Smooth muscle cell (in vitro differentiated cells): Measurements from ENCODE around the gene NYAP2. TPM values are rescaled to one million over a fixed set of nuclear protein-coding genes. Genes with fewer than 3 reads are reported as not detected.
A peak's percentile ranks its signal among the peaks of the same experiment; 100 is the strongest.

ENCODE experiments used
- DNase-seq: peaks from one replicate; lab custom pipeline; 2025; ENCODE audit not compliant: unreplicated experiment; lab: John Stamatoyannopoulos, UW
- H2AFZ ChIP-seq: fragments of 200-600 bp; sonication (generic); 2 replicates; pipeline ENCODE4 v1.6.0; 2016; ENCODE audit warnings: antibody characterized with exemption, low read depth, mild to moderate bottlenecking
- H3F3A ChIP-seq: fragments of 200-600 bp; sonication (generic); 2 replicates; pipeline ENCODE4 v1.6.0; 2017; ENCODE audit warnings: antibody characterized with exemption, low read depth
- H3K27ac ChIP-seq: fragments of 200-600 bp; sonication (generic); 2 replicates; pipeline ENCODE4 v1.5.1; 2016; ENCODE audit warnings: low read depth, mild to moderate bottlenecking
- H3K27me3 ChIP-seq: fragments of 200-600 bp; sonication (generic); 2 replicates; pipeline ENCODE4 v1.6.1; 2016; ENCODE audit warnings: low read depth, mild to moderate bottlenecking
- H3K36me3 ChIP-seq: fragments of 200-600 bp; sonication (generic); 2 replicates; pipeline ENCODE4 v1.5.1; 2016; ENCODE audit warnings: low read depth
- H3K4me1 ChIP-seq: fragments of 200-600 bp; sonication (generic); 2 replicates; pipeline ENCODE4 v1.5.1; 2016; ENCODE audit warnings: low read depth
- H3K4me2 ChIP-seq: fragments of 200-600 bp; sonication (generic); 2 replicates; pipeline ENCODE4 v1.6.0; 2016; ENCODE audit warnings: mild to moderate bottlenecking
- H3K4me3 ChIP-seq: fragments of 200-600 bp; sonication (generic); 2 replicates; pipeline ENCODE4 v1.5.1; 2016; ENCODE audit warnings: mild to moderate bottlenecking
- H3K79me2 ChIP-seq: fragments of 200-600 bp; sonication (generic); 2 replicates; pipeline ENCODE4 v1.6.0; 2016; ENCODE audit warnings: low read depth, mild to moderate bottlenecking
- H3K9ac ChIP-seq: fragments of 200-600 bp; sonication (generic); 2 replicates; pipeline ENCODE4 v1.6.0; 2016; ENCODE audit warnings: low read depth
- H3K9me3 ChIP-seq: fragments of 200-600 bp; sonication (generic); replicated peaks from 2 replicates; pipeline ENCODE4 v1.5.1; 2016; ENCODE audit warnings: low read depth
- H4K20me1 ChIP-seq: fragments of 200-600 bp; sonication (generic); 2 replicates; pipeline ENCODE4 v1.6.0; 2016; ENCODE audit warnings: low read depth
- whole genome bisulfite sequencing: methylation state at CpG from one replicate; pipeline ENCODE4 v1.1.7; 2016; ENCODE audit warnings: low lambda C conversion rate; 5-methylcytosine and 5-hydroxymethylcytosine counted together
- polyA plus RNA-seq: library from polyadenylated mRNA; unstranded; fragments of >200 nt; fragmentation: Nextera tagmentation; extraction: Ambion mirVana; gene quantifications from 2 replicates; pipeline ENCODE4 v1.2.1, GENCODE V29; 2016
- total RNA-seq: library from RNA; depleted of rRNA; stranded (reverse); fragments of >200 nt; gene quantifications from 2 replicates; pipeline ENCODE4 v1.2.3, GENCODE V29; 2014
- TF ChIP-seq, protein P1 (sequence below): fragments of 200-600 bp; sonication (generic); IDR thresholded peaks from 2 replicates; pipeline ENCODE4 v1.5.1; 2017; ENCODE audit warnings: borderline replicate concordance, mild to moderate bottlenecking, antibody characterized with exemption; ENCODE audit not compliant: insufficient read depth, poor library complexity, severe bottlenecking

The NYAP2 gene
- not detected in 2 replicates for total RNA-seq
- 0.11 TPM in 1 of 2 replicates, not detected in the other for polyA plus RNA-seq

DNA sequence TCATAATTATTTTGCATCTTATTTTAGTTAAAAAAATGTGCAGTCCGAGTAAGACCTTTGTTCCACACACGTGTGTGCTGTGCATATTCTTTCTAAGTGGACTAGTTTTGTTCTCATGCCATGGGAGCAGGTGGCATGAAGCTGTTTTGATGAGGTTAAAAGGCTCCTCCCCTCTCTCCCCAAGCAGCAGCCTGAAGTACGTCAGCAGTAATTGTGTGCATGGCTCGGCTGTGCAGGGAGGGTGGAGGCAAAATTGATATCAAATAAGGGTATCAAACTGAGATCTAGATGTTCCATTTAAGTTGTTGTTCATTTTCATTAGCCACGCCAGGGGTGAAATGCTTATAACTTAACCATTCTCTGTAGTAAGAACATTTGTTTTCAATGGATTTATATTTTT is at the start of gene NYAP2:
NYAP2 (plus strand) TSS at position 207 of the 400 bp plus-strand sequence. CDS start 9,171 bp downstream, outside the sequence.
- H3K4me2 ChIP-seq: no peak within 1 kb of the TSS
- no peak within 1 kb of the TSS for H3K4me3 ChIP-seq
- no peak within 1 kb of the TSS for H3K9ac ChIP-seq
- H3K36me3 ChIP-seq: no peaks in the 10 kb centered on the region
- H2AFZ ChIP-seq: no peak within 1 kb of the TSS
- no peak within 1 kb of the TSS for H3K27ac ChIP-seq
- H3K9me3 ChIP-seq: no peaks in the 10 kb centered on the region
- H3K79me2 ChIP-seq: no peaks in the 10 kb centered on the region
- H4K20me1 ChIP-seq: no peaks in the 10 kb centered on the region
- H3K4me1 ChIP-seq: no peaks in the 10 kb centered on the region
- DNase-seq: no peak
- H3F3A ChIP-seq: no peaks in the 10 kb centered on the region
- 71% methylated on average over 5 of the region's 5 CpGs for WGBS
- TF ChIP-seq, protein P1, sequence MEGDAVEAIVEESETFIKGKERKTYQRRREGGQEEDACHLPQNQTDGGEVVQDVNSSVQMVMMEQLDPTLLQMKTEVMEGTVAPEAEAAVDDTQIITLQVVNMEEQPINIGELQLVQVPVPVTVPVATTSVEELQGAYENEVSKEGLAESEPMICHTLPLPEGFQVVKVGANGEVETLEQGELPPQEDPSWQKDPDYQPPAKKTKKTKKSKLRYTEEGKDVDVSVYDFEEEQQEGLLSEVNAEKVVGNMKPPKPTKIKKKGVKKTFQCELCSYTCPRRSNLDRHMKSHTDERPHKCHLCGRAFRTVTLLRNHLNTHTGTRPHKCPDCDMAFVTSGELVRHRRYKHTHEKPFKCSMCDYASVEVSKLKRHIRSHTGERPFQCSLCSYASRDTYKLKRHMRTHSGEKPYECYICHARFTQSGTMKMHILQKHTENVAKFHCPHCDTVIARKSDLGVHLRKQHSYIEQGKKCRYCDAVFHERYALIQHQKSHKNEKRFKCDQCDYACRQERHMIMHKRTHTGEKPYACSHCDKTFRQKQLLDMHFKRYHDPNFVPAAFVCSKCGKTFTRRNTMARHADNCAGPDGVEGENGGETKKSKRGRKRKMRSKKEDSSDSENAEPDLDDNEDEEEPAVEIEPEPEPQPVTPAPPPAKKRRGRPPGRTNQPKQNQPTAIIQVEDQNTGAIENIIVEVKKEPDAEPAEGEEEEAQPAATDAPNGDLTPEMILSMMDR: no peak
- H3K27me3 ChIP-seq: peaks cover 5% of the 10 kb centered on the region

DNA sequence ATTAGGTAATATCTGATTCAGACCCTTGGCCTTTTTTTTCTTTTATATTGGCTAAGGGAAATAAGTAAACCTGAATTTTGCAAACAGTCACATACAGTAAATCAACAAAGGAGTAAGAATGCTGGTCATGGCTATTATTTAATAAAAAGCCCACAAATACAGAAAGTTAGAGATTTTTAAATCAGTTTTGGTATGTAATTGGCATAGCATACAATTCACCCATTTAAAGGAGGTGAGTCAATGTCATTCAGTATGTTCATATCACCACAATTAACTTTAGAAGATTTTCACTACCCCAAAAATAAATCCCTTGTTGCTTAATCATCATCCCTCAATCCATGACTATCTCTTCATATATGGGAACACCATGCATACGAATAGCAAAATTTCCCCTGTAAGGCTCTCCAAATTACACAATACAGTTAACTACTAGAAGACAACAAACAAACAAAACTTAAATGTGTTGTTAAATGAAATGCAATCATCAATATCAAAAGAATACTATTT is 45.9 kb upstream of the NYAP2 start:
- 29% methylated on average over 1 of the region's 1 CpG for WGBS
- H3K4me3 ChIP-seq: no peak overlapping the region
- peak overlapping the region; percentile 82 for H3K27ac ChIP-seq
- H3K36me3 ChIP-seq: no peaks in the 10 kb centered on the region
- H4K20me1 ChIP-seq: no peaks in the 10 kb centered on the region
- H3K4me1 ChIP-seq: peaks cover 6% of the 10 kb centered on the region
- no peak overlapping the region for H2AFZ ChIP-seq
- no peak overlapping the region for H3K9ac ChIP-seq
- H3F3A ChIP-seq: peaks cover 10% of the 10 kb centered on the region
- H3K79me2 ChIP-seq: no peaks in the 10 kb centered on the region
- no peaks in the 10 kb centered on the region for H3K27me3 ChIP-seq
- peak overlapping the region; percentile 71 for H3K4me2 ChIP-seq
- TF ChIP-seq, protein P1: no peak
- DNase-seq: no peak
- no peaks in the 10 kb centered on the region for H3K9me3 ChIP-seq

DNA sequence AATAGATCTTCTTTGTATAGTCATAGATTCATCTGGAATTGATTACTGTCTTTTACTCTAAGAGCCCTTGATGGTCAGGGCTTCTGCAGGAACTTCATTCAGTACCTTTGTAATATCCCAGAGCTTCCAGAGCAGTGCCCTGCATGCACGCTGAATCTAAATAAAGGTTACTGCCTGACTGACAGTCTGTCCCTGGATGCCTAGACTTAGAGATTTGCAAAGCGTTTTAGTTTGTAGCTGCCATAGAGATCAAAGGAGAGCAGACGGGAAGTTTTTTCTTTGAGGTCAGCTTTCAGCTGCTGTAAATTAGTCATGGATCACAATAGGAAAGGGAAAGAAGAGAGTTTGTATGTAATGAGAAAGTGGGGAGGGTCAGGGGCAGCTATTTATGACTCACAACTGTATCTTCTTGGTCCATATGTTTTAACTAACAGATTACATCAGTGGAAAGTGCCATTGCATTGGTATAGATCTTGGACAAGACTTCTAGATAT is 45.2 kb upstream of the NYAP2 start:
- H3K9ac ChIP-seq: no peak overlapping the region
- WGBS: 3% methylated on average over 3 of the region's 3 CpGs
- peak overlapping the region; percentile 71 for H3K4me2 ChIP-seq
- peaks cover 10% of the 10 kb centered on the region for H3F3A ChIP-seq
- H3K4me3 ChIP-seq: no peak overlapping the region
- peaks cover 6% of the 10 kb centered on the region for H3K4me1 ChIP-seq
- H3K27me3 ChIP-seq: no peaks in the 10 kb centered on the region
- no peaks in the 10 kb centered on the region for H4K20me1 ChIP-seq
- no peaks in the 10 kb centered on the region for H3K36me3 ChIP-seq
- H2AFZ ChIP-seq: no peak overlapping the region
- TF ChIP-seq, protein P1: no peak
- H3K27ac ChIP-seq: peak overlapping the region; percentile 82
- H3K9me3 ChIP-seq: no peaks in the 10 kb centered on the region
- DNase-seq: no peak
- H3K79me2 ChIP-seq: no peaks in the 10 kb centered on the region

DNA sequence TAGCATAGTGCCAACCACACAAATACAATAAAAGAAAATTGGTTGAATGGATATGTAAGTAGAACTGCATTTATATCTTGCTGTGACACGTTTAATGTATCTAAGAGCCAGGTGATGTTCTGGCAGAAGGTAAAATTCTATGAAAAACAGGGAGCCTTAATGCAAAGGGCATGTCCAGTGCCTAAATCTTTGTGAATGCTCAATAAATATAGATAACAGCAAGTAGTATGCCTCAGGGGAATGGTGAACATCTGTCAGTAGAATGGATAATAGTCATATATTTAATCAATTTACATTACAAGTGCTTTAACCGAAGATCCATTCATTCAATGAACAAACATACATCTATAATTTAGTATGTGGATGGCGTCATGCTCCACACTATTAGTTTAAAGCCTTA is 43.7 kb upstream of the NYAP2 start:
- no peaks in the 10 kb centered on the region for H3K79me2 ChIP-seq
- no peak overlapping the region for H3K27ac ChIP-seq
- no peak overlapping the region for H3K4me2 ChIP-seq
- no peaks in the 10 kb centered on the region for H4K20me1 ChIP-seq
- H3K4me3 ChIP-seq: no peak overlapping the region
- H3K27me3 ChIP-seq: no peaks in the 10 kb centered on the region
- no peak overlapping the region for H3K9ac ChIP-seq
- peaks cover 10% of the 10 kb centered on the region for H3F3A ChIP-seq
- H3K4me1 ChIP-seq: peaks cover 6% of the 10 kb centered on the region
- no peaks in the 10 kb centered on the region for H3K36me3 ChIP-seq
- H2AFZ ChIP-seq: no peak overlapping the region
- H3K9me3 ChIP-seq: no peaks in the 10 kb centered on the region
- DNase-seq: no peak
- 93% methylated on average over 3 of the region's 3 CpGs for WGBS
- TF ChIP-seq, protein P1: no peak
